Stomach smooth muscle (tissue), 2 donors: Measurements from ENCODE around the gene AP3S1.

Experiments used
- H3K27ac ChIP-seq: one replicate; pipeline ENCODE4 v1.7.0; 2013; ENCODE audit warnings: mild to moderate bottlenecking, low read length, inconsistent platforms
- H3K27me3 ChIP-seq, 2 donors: one replicate each; pipeline ENCODE4 v1.7.0; 2013; ENCODE audit warnings: low read length in 2 of 2; ENCODE audit not compliant: insufficient read depth in 2 of 2, control insufficient read depth in 1 of 2
- H3K36me3 ChIP-seq, 2 donors: one replicate each; pipeline ENCODE4 v1.7.0; 2013; ENCODE audit warnings: low read length in 2 of 2; ENCODE audit not compliant: control insufficient read depth in 2 of 2, insufficient read depth in 2 of 2
- H3K4me1 ChIP-seq: one replicate; pipeline ENCODE4 v1.7.0; 2013; ENCODE audit warnings: low read length; ENCODE audit not compliant: control insufficient read depth, insufficient read depth
- H3K4me3 ChIP-seq, 2 donors: one replicate each; pipeline ENCODE4 v1.7.0; 2013; ENCODE audit warnings: low read length in 2 of 2
- H3K9ac ChIP-seq, 2 donors: one replicate each; pipeline ENCODE4 v1.7.0; 2013; ENCODE audit warnings: low read length in 2 of 2, mild to moderate bottlenecking in 1 of 2
- H3K9me3 ChIP-seq, 2 donors: one replicate each; pipeline ENCODE4 v1.7.0; 2013; ENCODE audit warnings: low read length in 2 of 2; ENCODE audit not compliant: control insufficient read depth in 2 of 2
- donor health status: healthy.
- donor health status: Pancreatic carcinoma.

AP3S1 gene

GRCh38 chr5:115810761-115811160, 31.0 kb upstream of the AP3S1 start:
- no peaks in the 10 kb centered on the region for H3K9me3 ChIP-seq
- H3K27me3 ChIP-seq, result peaks cover 4 to 17% of the 10 kb centered on the region in 2 donors
- H3K9ac ChIP-seq, result no peak overlapping the region
- no peak overlapping the region for H3K27ac ChIP-seq
- H3K4me1 ChIP-seq, result no peaks in the 10 kb centered on the region
- H3K36me3 ChIP-seq, result peaks cover 0 to 2% of the 10 kb centered on the region in 2 donors
- H3K4me3 ChIP-seq, result no peak overlapping the region

GRCh38 chr5:115811406-115811805, 30.3 kb upstream of the AP3S1 start:
- Histone ChIP-seq H3K36me3 (peaks cover 0 to 2% of the 10 kb centered on the region in 2 donors), H3K27me3 (peaks cover 8 to 24% of the 10 kb centered on the region in 2 donors), H3K4me1 (peaks cover 6% of the 10 kb centered on the region), H3K9me3 (no peaks in the 10 kb centered on the region), H3K27ac (no peak overlapping the region), H3K9ac (no peak overlapping the region), H3K4me3 (no peak overlapping the region)

- H3K9ac ChIP-seq, result no peak overlapping the region
Observed at GRCh38 chr5:115812372-115812771, 29.4 kb upstream of the AP3S1 start.

GRCh38 chr5:115813719-115814118, 28.0 kb upstream of the AP3S1 start:
- peaks cover 8% of the 10 kb centered on the region for H3K4me1 ChIP-seq
- no peak overlapping the region for H3K4me3 ChIP-seq
- no peak overlapping the region for H3K27ac ChIP-seq
- H3K27me3 ChIP-seq, result peaks cover 10 to 31% of the 10 kb centered on the region in 2 donors
- no peaks in the 10 kb centered on the region for H3K9me3 ChIP-seq
- H3K36me3 ChIP-seq, result peaks cover 0 to 2% of the 10 kb centered on the region in 2 donors
- no peak overlapping the region for H3K9ac ChIP-seq

More at GRCh38 chr5:115812372-115812771, 29.4 kb upstream of the AP3S1 start:
- peaks cover 8% of the 10 kb centered on the region for H3K4me1 ChIP-seq
- peaks cover 0 to 2% of the 10 kb centered on the region in 2 donors for H3K36me3 ChIP-seq
- H3K4me3 ChIP-seq, result no peak overlapping the region
- peaks cover 10 to 30% of the 10 kb centered on the region in 2 donors for H3K27me3 ChIP-seq
- H3K27ac ChIP-seq, result no peak overlapping the region
- H3K9me3 ChIP-seq, result no peaks in the 10 kb centered on the region

GRCh38 chr5:115815006-115815692, 26.6 kb upstream of the AP3S1 start:
- peak overlapping the region in 1 of 2 donors; percentile 35 for H3K9ac ChIP-seq
- no peaks in the 10 kb centered on the region for H3K9me3 ChIP-seq
- H3K27me3 ChIP-seq, result peaks cover 10 to 31% of the 10 kb centered on the region in 2 donors
- H3K36me3 ChIP-seq, result no peaks in the 10 kb centered on the region
- H3K4me1 ChIP-seq, result peaks cover 8% of the 10 kb centered on the region
- H3K4me3 ChIP-seq, result peak overlapping the region; percentile 80 to 86
- no peak overlapping the region for H3K27ac ChIP-seq

GRCh38 chr5:115815693-115816225, 26.0 kb upstream of the AP3S1 start:
- peak overlapping the region; percentile 82 for H3K27ac ChIP-seq
- peaks cover 10 to 31% of the 10 kb centered on the region in 2 donors for H3K27me3 ChIP-seq
- H3K9ac ChIP-seq, result peak overlapping the region; percentile 57 to 89

GRCh38 chr5:115816226-115817081, 25.3 kb upstream of the AP3S1 start, which contains the start of gene CDO1:
Gene CDO1 (minus strand): TSS chr5:115816659. CDS start chr5:115816397, 262 bp downstream.
- H3K36me3 ChIP-seq, result no peaks in the 10 kb centered on the region
- H3K27ac ChIP-seq, result peak within 1 kb of the TSS; percentile 82
- peak within 1 kb of the TSS; percentile 57 to 89 for H3K9ac ChIP-seq

More at GRCh38 chr5:115815693-115816225, 26.0 kb upstream of the AP3S1 start:
- no peaks in the 10 kb centered on the region for H3K9me3 ChIP-seq
- H3K4me3 ChIP-seq, result peak overlapping the region; percentile 80 to 86
- peaks cover 8% of the 10 kb centered on the region for H3K4me1 ChIP-seq
- no peaks in the 10 kb centered on the region for H3K36me3 ChIP-seq

GRCh38 chr5:115817386-115817785, 24.3 kb upstream of the AP3S1 start:
- Histone ChIP-seq H3K9ac (no peak overlapping the region), H3K36me3 (no peaks in the 10 kb centered on the region), H3K9me3 (no peaks in the 10 kb centered on the region), H3K27ac (no peak overlapping the region), H3K27me3 (peaks cover 10 to 31% of the 10 kb centered on the region in 2 donors), H3K4me3 (peak overlapping the region in 1 of 2 donors; percentile 86), H3K4me1 (peaks cover 8% of the 10 kb centered on the region)

More at GRCh38 chr5:115816226-115817081, 25.3 kb upstream of the AP3S1 start, which contains the start of gene CDO1:
- Histone ChIP-seq H3K9me3 (no peaks in the 10 kb centered on the region), H3K4me3 (peak within 1 kb of the TSS; percentile 80 to 86), H3K27me3 (peaks cover 10 to 31% of the 10 kb centered on the region in 2 donors), H3K4me1 (peaks cover 8% of the 10 kb centered on the region)

- Histone ChIP-seq H3K27ac (no peak overlapping the region), H3K9ac (no peak overlapping the region), H3K4me3 (no peak overlapping the region), H3K4me1 (peaks cover 8% of the 10 kb centered on the region), H3K27me3 (peaks cover 10 to 31% of the 10 kb centered on the region in 2 donors), H3K36me3 (no peaks in the 10 kb centered on the region), H3K9me3 (no peaks in the 10 kb centered on the region)
Observed at GRCh38 chr5:115818821-115819220, 22.9 kb upstream of the AP3S1 start.

- Histone ChIP-seq H3K4me3 (no peak overlapping the region), H3K27me3 (peaks cover 6 to 13% of the 10 kb centered on the region in 2 donors), H3K4me1 (peaks cover 8% of the 10 kb centered on the region), H3K9ac (no peak overlapping the region), H3K36me3 (no peaks in the 10 kb centered on the region), H3K9me3 (no peaks in the 10 kb centered on the region), H3K27ac (no peak overlapping the region)
Observed at GRCh38 chr5:115820846-115821245, 20.9 kb upstream of the AP3S1 start.
